ENCODE measurements around the gene RAB31.

GRCh38 chr18:9874728-9875127 lies 166.6 kb downstream of the RAB31 start:
- TF ChIP-seq CTCF (IDR thresholded peaks at IDR 0.05) = no peak
- TF ChIP-seq POLR2A (IDR thresholded peaks at IDR 0.05; ENCODE audit: low read depth) = no peak
- no peak for TF ChIP-seq POLR2AphosphoS5 (IDR thresholded peaks at IDR 0.05)

Measured in esophagus muscularis mucosa (tissue), 3 donors.